Uterus (tissue), 2 donors: ENCODE data around the gene ACP6.

Experiments
- CTCF ChIP-seq, 4 experiments: fragments of 200-600 bp in 2 of 4; fragments of 450-650 bp in 2 of 4; sonication (generic) in 2 of 4; IDR thresholded peaks; one replicate each; pipeline ENCODE4 v1.5.1; 2016 to 2019; ENCODE audit warnings: antibody characterized with exemption in 4 of 4, mild to moderate bottlenecking in 2 of 4, moderate library complexity in 1 of 4
- POLR2A ChIP-seq, 2 donors: fragments of 450-650 bp; IDR thresholded peaks; one replicate each; pipeline ENCODE4 v1.6.1; 2016; ENCODE audit warnings: antibody characterized with exemption in 2 of 2, mild to moderate bottlenecking in 1 of 2, moderate library complexity in 1 of 2

- no peak for TF ChIP-seq CTCF (IDR thresholded peaks at IDR 0.05)
- no peak for TF ChIP-seq POLR2A (IDR thresholded peaks at IDR 0.05)
These were observed 38.5 kb downstream of the ACP6 start for GRCh38 chr1:147631839-147632238.
